Measurements from ENCODE around the gene NID1.
"Not testable (repeated sequence)": the region's sequence is repeated elsewhere in the genome, so short reads cannot be mapped to it uniquely, and the experiment has no call there.

Gene NID1

DNA sequence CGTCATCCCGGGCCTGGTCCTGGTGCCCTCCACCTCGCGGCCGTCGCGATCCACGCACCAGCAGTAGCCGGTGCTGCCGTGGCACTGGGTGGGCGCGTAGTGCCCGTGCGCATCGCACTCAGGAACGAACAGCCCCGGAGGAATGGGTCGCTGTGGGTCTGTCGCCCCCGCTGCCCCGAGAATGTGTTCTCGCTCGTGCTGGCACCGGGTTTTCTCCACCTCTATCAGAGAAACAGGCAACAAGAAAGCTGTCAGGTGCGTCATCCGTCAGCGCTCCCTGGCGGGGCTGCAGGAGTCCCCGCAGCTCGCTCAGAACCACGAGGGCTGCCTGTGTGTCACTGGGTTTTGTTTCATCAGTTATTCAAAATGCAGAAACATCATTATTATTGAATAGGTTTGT is 71.2 kb downstream of the NID1 start:
- peaks cover 15% of the 10 kb centered on the region for H3K4me1 Mint-ChIP-seq (ENCODE audit: low read depth)
- no peak overlapping the region for H3K27ac Mint-ChIP-seq
- peaks cover 8% of the 10 kb centered on the region for H3K9me3 Mint-ChIP-seq
- H3K36me3 Mint-ChIP-seq (ENCODE audit: low read depth) = peaks cover 6% of the 10 kb centered on the region
- no peak overlapping the region for H3K4me3 Mint-ChIP-seq
- no peaks in the 10 kb centered on the region for H3K27me3 Mint-ChIP-seq

GRCh38 chr1:235992868-235993267 is 72.0 kb downstream of the NID1 start:
- Mint-ChIP-seq H3K36me3 (ENCODE audit: low read depth) (peaks cover 6% of the 10 kb centered on the region), H3K4me1 (ENCODE audit: low read depth) (peaks cover 8% of the 10 kb centered on the region), H3K9me3 (peaks cover 16% of the 10 kb centered on the region), H3K4me3 (no peak overlapping the region), H3K27ac (no peak overlapping the region), H3K27me3 (peaks cover 3% of the 10 kb centered on the region)

DNA sequence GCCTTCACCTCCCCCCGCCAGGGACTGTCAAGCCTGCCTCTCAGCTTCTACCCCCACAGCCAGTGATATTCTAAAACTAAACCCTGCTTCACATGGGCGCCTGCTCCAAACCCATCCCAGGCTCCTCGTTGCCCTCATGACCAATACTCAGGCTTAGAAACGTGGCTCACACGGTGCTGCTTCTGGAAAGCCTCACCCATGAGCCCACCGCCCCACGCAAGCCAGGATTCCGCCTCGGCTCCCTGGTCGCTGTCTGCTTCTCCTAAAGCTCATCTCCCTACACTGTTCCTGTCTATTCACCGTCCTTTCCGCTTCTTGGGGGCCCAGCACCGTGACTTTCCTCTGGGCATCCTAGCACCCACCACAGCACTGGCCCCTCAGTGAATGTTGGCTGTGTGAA is 72.5 kb downstream of the NID1 start:
- H3K4me3 Mint-ChIP-seq = no peak overlapping the region
- H3K27ac Mint-ChIP-seq = no peak overlapping the region
- H3K4me1 Mint-ChIP-seq (ENCODE audit: low read depth) = peaks cover 4% of the 10 kb centered on the region
- peaks cover 21% of the 10 kb centered on the region for H3K9me3 Mint-ChIP-seq
- peaks cover 6% of the 10 kb centered on the region for H3K36me3 Mint-ChIP-seq (ENCODE audit: low read depth)
- peaks cover 9% of the 10 kb centered on the region for H3K27me3 Mint-ChIP-seq

- peaks cover 21% of the 10 kb centered on the region for H3K9me3 Mint-ChIP-seq
- H3K4me3 Mint-ChIP-seq = no peak overlapping the region
- peaks cover 9% of the 10 kb centered on the region for H3K27me3 Mint-ChIP-seq
- no peak overlapping the region for H3K27ac Mint-ChIP-seq
- no peaks in the 10 kb centered on the region for H3K4me1 Mint-ChIP-seq (ENCODE audit: low read depth)
- peaks cover 6% of the 10 kb centered on the region for H3K36me3 Mint-ChIP-seq (ENCODE audit: low read depth)
Measured at GRCh38 chr1:235990330-235990795, 74.5 kb downstream of the NID1 start.

DNA sequence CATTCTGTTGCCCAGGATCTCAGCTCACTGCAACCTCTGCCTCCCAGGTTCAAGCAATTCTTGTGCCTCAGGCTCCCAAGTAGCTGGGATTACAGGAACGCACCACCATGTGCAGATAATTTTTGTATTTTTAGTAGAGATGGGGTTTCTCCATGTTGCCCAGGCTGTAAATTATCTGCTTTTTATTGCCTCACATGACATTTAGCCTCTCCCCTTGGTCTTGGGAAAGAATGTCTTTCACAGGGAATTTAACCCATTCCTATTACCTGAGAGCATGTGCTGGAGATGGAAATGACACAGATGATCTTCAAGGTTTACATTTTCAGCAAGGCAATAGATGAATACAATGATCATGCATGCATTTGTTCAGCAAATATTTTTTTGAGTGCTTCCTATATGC is 75.8 kb downstream of the NID1 start:
- Mint-ChIP-seq H3K4me1 (ENCODE audit: low read depth) (no peaks in the 10 kb centered on the region), H3K27me3 (peaks cover 9% of the 10 kb centered on the region), H3K9me3 (peaks cover 21% of the 10 kb centered on the region), H3K36me3 (ENCODE audit: low read depth) (peaks cover 6% of the 10 kb centered on the region), H3K4me3 (no peak overlapping the region), H3K27ac (no peak overlapping the region)

DNA sequence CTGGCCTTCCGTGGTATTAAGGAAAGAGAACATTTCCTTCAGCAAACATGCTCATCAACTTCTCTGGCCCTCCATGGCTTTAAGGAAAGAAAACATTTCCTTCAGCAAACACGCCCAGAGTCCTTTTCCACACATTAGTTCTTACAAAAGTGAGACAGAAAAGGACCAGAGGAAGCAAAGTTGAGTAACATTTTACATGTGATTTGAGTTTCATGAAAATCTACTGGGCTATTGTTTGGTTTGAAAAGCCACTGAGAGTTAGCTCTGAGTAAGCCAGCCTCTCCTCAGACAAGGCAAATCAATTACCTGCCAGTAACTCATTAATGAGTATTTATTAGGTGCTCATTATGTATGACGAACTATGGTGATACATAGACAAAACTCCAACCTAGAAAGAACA is 78.0 kb downstream of the NID1 start:
- H3K9me3 Mint-ChIP-seq = peaks cover 21% of the 10 kb centered on the region
- H3K4me3 Mint-ChIP-seq = no peak overlapping the region
- H3K27me3 Mint-ChIP-seq = peaks cover 14% of the 10 kb centered on the region
- no peak overlapping the region for H3K27ac Mint-ChIP-seq
- H3K4me1 Mint-ChIP-seq (ENCODE audit: low read depth) = no peaks in the 10 kb centered on the region
- peaks cover 6% of the 10 kb centered on the region for H3K36me3 Mint-ChIP-seq (ENCODE audit: low read depth)

DNA sequence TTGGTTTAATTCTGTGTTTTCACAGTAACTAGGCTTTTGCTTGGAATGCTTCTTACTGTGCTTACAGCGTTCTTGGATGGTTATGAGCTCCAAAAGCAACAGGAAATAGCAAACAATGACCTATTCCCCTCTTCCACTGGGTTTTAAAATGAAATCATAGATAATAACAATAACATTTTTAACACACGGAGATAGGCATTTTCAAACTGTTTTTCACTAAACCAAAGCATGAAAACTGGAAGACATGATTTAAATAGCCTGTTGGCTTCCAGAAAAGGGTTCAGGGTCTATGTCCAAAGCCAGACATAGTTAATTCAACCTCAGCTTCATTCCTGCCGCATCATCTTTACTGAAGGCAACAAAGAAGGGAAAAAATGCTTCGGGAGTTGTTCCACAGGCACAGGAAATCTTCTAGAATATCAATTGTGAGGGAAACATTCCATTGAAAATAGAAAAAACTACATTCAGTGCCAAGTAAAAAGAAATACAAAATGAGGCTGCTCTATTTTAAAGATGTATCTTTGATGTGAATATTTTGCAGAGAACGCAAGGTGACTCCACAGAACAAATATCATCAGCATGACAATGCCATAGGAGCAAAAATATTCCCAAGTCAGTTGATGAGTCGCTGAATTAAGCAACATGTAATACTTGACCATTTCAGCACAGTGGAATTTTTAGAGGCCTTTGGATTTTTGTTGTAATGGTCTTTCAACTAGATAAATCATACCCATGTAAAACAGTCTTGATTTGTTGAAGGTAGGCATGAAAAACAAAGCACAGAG is 80.7 kb downstream of the NID1 start:
- no peak overlapping the region for H3K4me3 Mint-ChIP-seq
- no peaks in the 10 kb centered on the region for H3K4me1 Mint-ChIP-seq (ENCODE audit: low read depth)

GRCh38 chr1:235980976-235981375 is 83.9 kb downstream of the NID1 start:
- H3K4me3 Mint-ChIP-seq = no peak overlapping the region
- H3K27me3 Mint-ChIP-seq = peaks cover 5% of the 10 kb centered on the region
- no peak overlapping the region for H3K27ac Mint-ChIP-seq
- H3K36me3 Mint-ChIP-seq (ENCODE audit: low read depth) = no peaks in the 10 kb centered on the region
- H3K4me1 Mint-ChIP-seq (ENCODE audit: low read depth) = no peaks in the 10 kb centered on the region
- H3K9me3 Mint-ChIP-seq = no peaks in the 10 kb centered on the region

More for the DNA sequence above, 80.7 kb downstream of the NID1 start:
- H3K36me3 Mint-ChIP-seq (ENCODE audit: low read depth) = no peaks in the 10 kb centered on the region
- no peak overlapping the region for H3K27ac Mint-ChIP-seq
- peaks cover 14% of the 10 kb centered on the region for H3K9me3 Mint-ChIP-seq
- H3K27me3 Mint-ChIP-seq = peaks cover 14% of the 10 kb centered on the region

- H3K36me3 Mint-ChIP-seq (ENCODE audit: low read depth) = no peaks in the 10 kb centered on the region
- peaks cover 5% of the 10 kb centered on the region for H3K27me3 Mint-ChIP-seq
- H3K27ac Mint-ChIP-seq = no peak overlapping the region
- no peak overlapping the region for H3K4me3 Mint-ChIP-seq
- no peaks in the 10 kb centered on the region for H3K9me3 Mint-ChIP-seq
- no peaks in the 10 kb centered on the region for H3K4me1 Mint-ChIP-seq (ENCODE audit: low read depth)
Measured at GRCh38 chr1:235979716-235980333, 85.1 kb downstream of the NID1 start.

GRCh38 chr1:235979176-235979575 is 85.7 kb downstream of the NID1 start:
- no peaks in the 10 kb centered on the region for H3K36me3 Mint-ChIP-seq (ENCODE audit: low read depth)
- H3K4me1 Mint-ChIP-seq (ENCODE audit: low read depth) = no peaks in the 10 kb centered on the region
- H3K4me3 Mint-ChIP-seq = no peak overlapping the region
- H3K9me3 Mint-ChIP-seq = no peaks in the 10 kb centered on the region
- H3K27me3 Mint-ChIP-seq = peaks cover 5% of the 10 kb centered on the region
- no peak overlapping the region for H3K27ac Mint-ChIP-seq

GRCh38 chr1:235976490-235976889 is 88.4 kb downstream of the NID1 start:
- H3K36me3 Mint-ChIP-seq (ENCODE audit: low read depth) = no peaks in the 10 kb centered on the region
- H3K27me3 Mint-ChIP-seq = no peaks in the 10 kb centered on the region
- no peak overlapping the region for H3K27ac Mint-ChIP-seq
- H3K9me3 Mint-ChIP-seq = no peaks in the 10 kb centered on the region
- H3K4me1 Mint-ChIP-seq (ENCODE audit: low read depth) = peaks cover 11% of the 10 kb centered on the region
- H3K4me3 Mint-ChIP-seq = no peak overlapping the region

DNA sequence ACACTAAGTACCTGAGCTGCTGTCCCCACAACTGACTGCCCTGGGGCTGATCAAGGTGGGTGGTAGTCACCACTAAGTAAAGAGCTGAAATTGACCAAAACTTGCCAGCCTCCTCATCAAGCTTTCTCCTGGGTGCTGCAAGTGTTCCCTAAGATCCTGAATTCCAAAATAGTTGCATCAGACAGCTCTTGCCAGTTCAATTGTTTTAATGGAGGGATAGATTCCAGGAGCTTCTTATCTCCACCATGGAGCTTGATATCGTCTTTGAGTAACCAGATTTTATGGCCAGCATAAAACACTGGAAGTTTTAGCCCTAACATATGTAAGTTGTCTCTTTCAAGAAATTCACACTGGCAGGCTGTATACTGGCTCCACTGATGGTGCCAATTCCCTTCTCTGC is 90.3 kb downstream of the NID1 start:
- no peak overlapping the region for H3K27ac Mint-ChIP-seq
- no peaks in the 10 kb centered on the region for H3K36me3 Mint-ChIP-seq (ENCODE audit: low read depth)
- peaks cover 17% of the 10 kb centered on the region for H3K4me1 Mint-ChIP-seq (ENCODE audit: low read depth)
- H3K27me3 Mint-ChIP-seq = no peaks in the 10 kb centered on the region
- no peak overlapping the region for H3K4me3 Mint-ChIP-seq
- no peaks in the 10 kb centered on the region for H3K9me3 Mint-ChIP-seq

- not testable (repeated sequence) for H3K4me3 Mint-ChIP-seq
Measured at GRCh38 chr1:235972691-235973090, 92.2 kb downstream of the NID1 start.

DNA sequence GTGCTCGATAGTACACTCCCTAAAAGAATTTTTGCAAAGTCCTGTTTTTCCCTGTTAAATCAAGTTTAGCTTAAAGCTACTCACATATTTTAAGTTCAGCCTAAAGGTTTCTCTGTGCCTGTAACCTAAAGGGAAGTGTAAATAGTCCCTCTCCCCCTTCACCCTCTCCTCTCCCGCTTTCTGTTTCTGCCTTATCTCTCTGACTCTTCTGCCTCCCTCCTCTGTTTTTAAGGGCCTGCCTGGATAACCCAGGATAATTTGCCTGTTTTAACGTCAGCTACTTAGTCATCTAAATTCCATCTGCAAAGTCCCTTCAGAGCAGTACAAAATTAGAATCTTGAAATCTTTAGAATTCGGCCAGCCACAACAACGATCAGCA is 92.6 kb downstream of the NID1 start:
- Mint-ChIP-seq H3K27me3 (no peaks in the 10 kb centered on the region), H3K4me1 (ENCODE audit: low read depth) (peaks cover 17% of the 10 kb centered on the region), H3K9me3 (no peaks in the 10 kb centered on the region), H3K4me3 (peak overlapping the region; percentile 77), H3K27ac (peak overlapping the region; percentile 90), H3K36me3 (ENCODE audit: low read depth) (no peaks in the 10 kb centered on the region)

More at GRCh38 chr1:235972691-235973090, 92.2 kb downstream of the NID1 start:
- not testable (repeated sequence) for H3K36me3 Mint-ChIP-seq (ENCODE audit: low read depth); H3K9me3 Mint-ChIP-seq; H3K27me3 Mint-ChIP-seq
- Mint-ChIP-seq H3K4me1 (ENCODE audit: low read depth) (peaks cover 17% of the 10 kb centered on the region), H3K27ac (peak overlapping the region; percentile 90)

- no peaks in the 10 kb centered on the region for H3K36me3 Mint-ChIP-seq (ENCODE audit: low read depth)
- H3K27ac Mint-ChIP-seq = peak overlapping the region; percentile 90
- no peaks in the 10 kb centered on the region for H3K27me3 Mint-ChIP-seq
- H3K9me3 Mint-ChIP-seq = no peaks in the 10 kb centered on the region
- H3K4me3 Mint-ChIP-seq = peak overlapping the region; percentile 77
- peaks cover 17% of the 10 kb centered on the region for H3K4me1 Mint-ChIP-seq (ENCODE audit: low read depth)
Measured at GRCh38 chr1:235971571-235972310, 93.1 kb downstream of the NID1 start.

Measured in stimulated activated naive CD8-positive, alpha-beta T cell treated with anti-CD3 and anti-CD28 coated beads, Interleukin-15, Interleukin-2, amounts not matched to agents 100 ng/mL and 50 ng/mL, for 24 hours (primary cell).